Neuronal stem cell (in vitro differentiated cells): ENCODE results near the gene FGA.

Experiments
- DNase-seq: peaks from one replicate; pipeline ENCODE4 v3.0.0-alpha.2; 2013; ENCODE audit warnings: low spot score
- H2AFZ ChIP-seq: one replicate; pipeline ENCODE4 v1.6.1; 2013; ENCODE audit warnings: mild to moderate bottlenecking, low read length, inconsistent platforms
- H2AK5ac ChIP-seq: 2 replicates; pipeline ENCODE4 v1.6.1; 2013; ENCODE audit warnings: low read depth, mild to moderate bottlenecking, inconsistent platforms, low read length, moderate library complexity, mixed read lengths
- H2BK120ac ChIP-seq: 2 replicates; pipeline ENCODE4 v1.6.1; 2013; ENCODE audit warnings: low read depth, mild to moderate bottlenecking, inconsistent platforms, low read length, moderate library complexity, mixed read lengths
- H2BK12ac ChIP-seq: one replicate; pipeline ENCODE4 v1.6.1; 2013; ENCODE audit warnings: low read length, inconsistent platforms
- H2BK15ac ChIP-seq: 2 replicates; pipeline ENCODE4 v1.6.1; 2013; ENCODE audit warnings: mild to moderate bottlenecking, low read length, inconsistent platforms, mixed read lengths
- H2BK5ac ChIP-seq: one replicate; pipeline ENCODE4 v1.6.1; 2013; ENCODE audit warnings: inconsistent platforms, mild to moderate bottlenecking, low read length, moderate library complexity
- H3K14ac ChIP-seq: one replicate; pipeline ENCODE4 v1.6.1; 2013; ENCODE audit warnings: low read length, inconsistent platforms
- H3K18ac ChIP-seq: 2 replicates; pipeline ENCODE4 v1.6.1; 2013; ENCODE audit warnings: low read length, inconsistent platforms
- H3K23ac ChIP-seq: 2 replicates; pipeline ENCODE4 v1.6.1; 2013; ENCODE audit warnings: low read depth, mild to moderate bottlenecking, mixed read lengths, low read length, inconsistent platforms; ENCODE audit not compliant: poor library complexity
- H3K27ac ChIP-seq: replicated peaks from 3 replicates; pipeline ENCODE4 v1.5.1; 2013; ENCODE audit warnings: low read length, inconsistent platforms
- H3K27me3 ChIP-seq, 3 experiments: 2 replicates each; pipeline ENCODE4 v1.6.1; 2013; ENCODE audit warnings: low read length in 3 of 3, mild to moderate bottlenecking in 2 of 3, inconsistent platforms in 1 of 3, low read depth in 1 of 3, mixed read lengths in 1 of 3, moderate library complexity in 1 of 3; ENCODE audit not compliant: control insufficient read depth in 3 of 3, insufficient read depth in 3 of 3
- H3K36me3 ChIP-seq, 2 donors: replicated peaks in 1 of 2; 2 replicates each; pipeline ENCODE4 v1.6.1; 2013; ENCODE audit warnings: low read length in 2 of 2; ENCODE audit not compliant: control insufficient read depth in 2 of 2, insufficient read depth in 2 of 2
- H3K4ac ChIP-seq: 2 replicates; pipeline ENCODE4 v1.6.1; 2013; ENCODE audit warnings: inconsistent platforms, mild to moderate bottlenecking, low read length, moderate library complexity
- H3K4me1 ChIP-seq, 2 donors: 1 replicate in 1 of 2; 2 replicates in 1 of 2; pipeline ENCODE4 v1.6.1; 2013; ENCODE audit warnings: low read length in 2 of 2, low read depth in 1 of 2; ENCODE audit not compliant: control insufficient read depth in 2 of 2, insufficient read depth in 1 of 2
- H3K4me2 ChIP-seq: one replicate; pipeline ENCODE4 v1.6.1; 2013; ENCODE audit warnings: mild to moderate bottlenecking, low read length, inconsistent platforms; ENCODE audit not compliant: insufficient read depth, poor library complexity, severe bottlenecking
- H3K4me3 ChIP-seq, 2 donors: 2 replicates each; pipeline ENCODE4 v1.5.1; 2013; ENCODE audit warnings: low read length in 2 of 2, mild to moderate bottlenecking in 2 of 2, inconsistent platforms in 1 of 2, moderate library complexity in 1 of 2
- H3K79me1 ChIP-seq: one replicate; pipeline ENCODE4 v1.6.1; 2013; ENCODE audit warnings: low read depth, mild to moderate bottlenecking, inconsistent platforms, low read length, moderate library complexity
- H3K9ac ChIP-seq: one replicate; pipeline ENCODE4 v1.6.1; 2013; ENCODE audit warnings: mild to moderate bottlenecking, low read depth, low read length, inconsistent platforms; ENCODE audit not compliant: poor library complexity
- H3K9me3 ChIP-seq, 2 donors: replicated peaks in 1 of 2; 2 replicates each; pipeline versions ENCODE3 to v1.6.1; 2013; ENCODE audit warnings: low read length in 2 of 2, mild to moderate bottlenecking in 2 of 2, inconsistent platforms in 1 of 2, low read depth in 1 of 2, mixed read lengths in 1 of 2, moderate library complexity in 1 of 2; ENCODE audit not compliant: control insufficient read depth in 2 of 2, insufficient read depth in 1 of 2
- H4K8ac ChIP-seq: one replicate; pipeline ENCODE4 v1.6.1; 2013; ENCODE audit warnings: low read depth, mild to moderate bottlenecking, inconsistent platforms, low read length, moderate library complexity
- H4K91ac ChIP-seq: one replicate; pipeline ENCODE4 v1.6.1; 2013; ENCODE audit warnings: low read length, low read depth, mild to moderate bottlenecking, inconsistent platforms; ENCODE audit not compliant: poor library complexity
- WGBS, 2 donors: extraction: QIAGEN DNeasy Blood & Tissue Kit; methylation state at CpG; one replicate each; pipeline ENCODE4 v1.1.7; 2013; ENCODE audit warnings: missing lambda C conversion rate in 2 of 2, mixed read lengths in 1 of 2; ENCODE audit not compliant: insufficient read length in 2 of 2, insufficient replicate concordance in 1 of 2; ENCODE audit errors: extremely low coverage in 2 of 2; 5-methylcytosine and 5-hydroxymethylcytosine counted together

FGA gene

DNA sequence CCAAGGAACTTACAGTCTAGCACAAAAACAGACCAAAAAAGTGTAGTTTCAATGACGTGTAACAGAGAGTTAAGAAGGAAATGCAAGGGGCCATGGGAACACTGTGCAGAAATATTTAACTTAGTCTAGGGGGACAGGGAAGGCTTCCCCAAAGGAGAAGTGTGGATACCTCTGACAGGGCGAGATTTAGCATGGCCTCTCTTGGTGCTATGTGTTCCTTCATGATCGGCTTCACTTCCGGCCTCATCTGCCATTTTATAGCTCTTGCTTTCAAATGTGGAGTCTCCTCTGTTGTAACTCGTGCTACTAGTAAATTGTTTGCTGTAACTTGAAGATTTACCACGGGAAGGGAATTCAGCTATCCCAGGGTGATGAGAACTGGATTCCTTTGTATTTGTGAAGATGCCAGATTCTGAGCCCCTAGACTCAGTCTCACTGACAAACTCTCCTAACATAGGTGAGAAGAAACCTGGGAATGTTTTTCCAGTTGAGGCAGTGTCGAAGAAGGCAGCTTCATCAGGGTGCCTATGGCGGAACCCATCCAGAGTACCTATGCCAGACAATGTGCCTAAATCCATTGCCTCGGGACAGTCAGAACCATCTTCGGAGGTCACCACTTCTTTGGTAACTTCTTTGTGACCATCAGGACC lies 5.0 kb downstream of the FGA start:
- no peak overlapping the region for H2AFZ ChIP-seq

DNA sequence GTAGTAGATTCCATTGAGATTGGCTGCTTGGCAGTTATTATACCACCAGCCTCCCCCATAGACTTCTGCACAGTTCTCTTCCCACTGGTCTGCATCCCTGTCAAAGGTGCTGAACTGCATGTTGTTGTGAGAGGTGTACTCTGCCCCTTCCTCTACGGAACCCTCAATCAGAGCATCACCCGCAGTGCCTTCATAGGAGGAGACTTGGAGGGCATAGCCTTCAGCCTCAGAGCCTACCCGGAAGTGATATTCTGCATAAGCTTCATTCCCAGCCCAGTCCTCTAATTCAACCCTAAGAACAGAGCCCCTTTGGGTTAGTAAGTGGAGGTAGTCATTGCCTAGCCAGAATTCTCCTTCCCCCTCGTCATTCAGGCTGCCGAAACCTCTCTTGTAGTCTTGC lies 6.3 kb downstream of the FGA start:
- no CpG with 5 or more reads among the region's 5 CpGs for WGBS, 2 donors
- no peak overlapping the region for H3K4me2 ChIP-seq
- H3K9me3 ChIP-seq, result no peaks in the 10 kb centered on the region

More for the DNA sequence above, 5.0 kb downstream of the FGA start:
- Histone ChIP-seq H3K4ac (no peak overlapping the region), H4K8ac (no peak overlapping the region), H2BK15ac (no peak overlapping the region), H3K4me2 (no peak overlapping the region), H2BK120ac (no peak overlapping the region), H2BK12ac (no peak overlapping the region), H3K36me3 (no peaks in the 10 kb centered on the region), H3K23ac (no peak overlapping the region), H3K4me3 (no peak overlapping the region), H3K27ac (no peak overlapping the region), H3K9ac (no peak overlapping the region), H2AK5ac (no peak overlapping the region), H3K4me1 (peaks cover 0 to 6% of the 10 kb centered on the region in 2 donors), H4K91ac (no peak overlapping the region), H3K18ac (no peak overlapping the region), H2BK5ac (no peak overlapping the region), H3K27me3 (peaks cover 0 to 6% (median 0%) of the 10 kb centered on the region in 3 experiments), H3K14ac (no peak overlapping the region), H3K9me3 (no peaks in the 10 kb centered on the region), H3K79me1 (no peaks in the 10 kb centered on the region)
- DNase-seq, result no peak
- no CpG with 5 or more reads among the region's 10 CpGs for WGBS, 2 donors

DNA sequence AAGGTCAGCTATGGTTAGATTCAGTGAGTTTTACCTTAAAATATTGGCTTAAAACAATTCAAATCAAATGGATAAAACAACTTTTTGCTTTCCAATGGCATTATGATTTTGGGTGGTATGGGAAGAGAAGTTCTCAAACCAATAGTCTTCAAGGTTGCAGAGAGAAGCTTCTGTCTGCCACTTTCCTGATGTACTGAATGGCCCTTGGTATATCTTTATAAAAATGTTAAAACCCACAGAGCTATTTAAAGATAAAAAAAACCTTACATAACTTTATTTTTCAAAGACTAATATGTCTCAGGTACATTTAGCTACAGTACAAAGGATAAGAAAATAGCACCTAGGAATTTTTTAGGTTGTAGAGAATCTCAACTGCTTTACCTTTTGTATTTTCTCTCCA lies 6.9 kb downstream of the FGA start:
- no peak overlapping the region for H2BK15ac ChIP-seq
- H3K4me2 ChIP-seq, result no peak overlapping the region
- no peak overlapping the region for H2AK5ac ChIP-seq
- H3K23ac ChIP-seq, result no peak overlapping the region
- H3K9ac ChIP-seq, result no peak overlapping the region
- H3K79me1 ChIP-seq, result peaks cover 1% of the 10 kb centered on the region
- H3K27ac ChIP-seq, result no peak overlapping the region
- H2AFZ ChIP-seq, result no peak overlapping the region
- no peaks in the 10 kb centered on the region for H3K9me3 ChIP-seq
- no peaks in the 10 kb centered on the region for H3K36me3 ChIP-seq
- H2BK120ac ChIP-seq, result no peak overlapping the region
- H4K91ac ChIP-seq, result no peak overlapping the region
- no peak overlapping the region for H3K4ac ChIP-seq
- H4K8ac ChIP-seq, result no peak overlapping the region
- H3K27me3 ChIP-seq, result peaks cover 0 to 4% (median 0%) of the 10 kb centered on the region in 3 experiments
- H2BK5ac ChIP-seq, result no peak overlapping the region
- no peak for DNase-seq
- H2BK12ac ChIP-seq, result no peak overlapping the region
- H3K14ac ChIP-seq, result no peak overlapping the region
- no peak overlapping the region for H3K4me3 ChIP-seq
- H3K18ac ChIP-seq, result no peak overlapping the region
- H3K4me1 ChIP-seq, result no peaks in the 10 kb centered on the region

More for the DNA sequence above, 6.3 kb downstream of the FGA start:
- Histone ChIP-seq H3K79me1 (peaks cover 1% of the 10 kb centered on the region), H3K4me3 (no peak overlapping the region), H3K4ac (no peak overlapping the region), H2BK15ac (no peak overlapping the region), H3K9ac (no peak overlapping the region), H4K91ac (no peak overlapping the region), H2AK5ac (no peak overlapping the region), H3K18ac (no peak overlapping the region), H3K14ac (no peak overlapping the region), H2BK120ac (no peak overlapping the region), H4K8ac (no peak overlapping the region), H2AFZ (no peak overlapping the region), H3K27me3 (peaks cover 0 to 4% (median 0%) of the 10 kb centered on the region in 3 experiments), H3K27ac (no peak overlapping the region), H2BK12ac (no peak overlapping the region), H2BK5ac (no peak overlapping the region), H3K4me1 (peaks cover 0 to under 1% of the 10 kb centered on the region in 2 donors), H3K23ac (no peak overlapping the region), H3K36me3 (no peaks in the 10 kb centered on the region)
- DNase-seq, result no peak

DNA sequence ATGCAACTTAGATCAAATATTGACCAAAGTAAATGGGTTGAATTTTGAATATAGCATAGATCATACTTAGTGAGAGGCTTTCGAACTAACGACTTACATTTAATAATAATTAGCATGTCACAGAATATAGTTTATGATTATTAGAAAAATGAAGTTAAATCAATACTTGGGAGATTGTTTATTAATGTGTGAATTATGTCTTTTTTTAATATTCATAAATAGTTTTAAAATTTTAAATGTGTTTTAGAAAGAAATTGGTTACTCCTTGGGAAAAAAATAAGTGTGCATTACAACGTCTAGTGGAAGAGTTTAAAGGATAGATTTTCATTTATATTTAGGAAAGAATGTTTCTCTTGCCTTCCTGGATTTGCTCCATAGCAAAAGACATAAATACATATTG lies 7.3 kb downstream of the FGA start:
- H2BK12ac ChIP-seq, result no peak overlapping the region
- H3K4me2 ChIP-seq, result no peak overlapping the region
- H3K4me3 ChIP-seq, result no peak overlapping the region
- no peak overlapping the region for H2BK15ac ChIP-seq
- no peaks in the 10 kb centered on the region for H3K9me3 ChIP-seq
- H2BK5ac ChIP-seq, result no peak overlapping the region
- H3K23ac ChIP-seq, result no peak overlapping the region
- no peak overlapping the region for H3K27ac ChIP-seq
- H2AFZ ChIP-seq, result no peak overlapping the region
- H2BK120ac ChIP-seq, result no peak overlapping the region
- no peak overlapping the region for H4K8ac ChIP-seq
- no peaks in the 10 kb centered on the region for H3K36me3 ChIP-seq
- H3K27me3 ChIP-seq, result peaks cover 0 to 4% (median 0%) of the 10 kb centered on the region in 3 experiments
- no peak overlapping the region for H2AK5ac ChIP-seq
- H3K18ac ChIP-seq, result no peak overlapping the region
- DNase-seq, result no peak
- no CpG with 5 or more reads among the region's 3 CpGs for whole genome bisulfite sequencing, 2 donors
- H3K4me1 ChIP-seq, result no peaks in the 10 kb centered on the region
- no peak overlapping the region for H3K4ac ChIP-seq
- no peak overlapping the region for H3K9ac ChIP-seq
- H3K79me1 ChIP-seq, result peaks cover 1% of the 10 kb centered on the region
- no peak overlapping the region for H3K14ac ChIP-seq
- no peak overlapping the region for H4K91ac ChIP-seq
